ENCODE results near the gene OLFM4. TPM values are rescaled to one million over a fixed set of nuclear protein-coding genes. Genes with fewer than 3 reads are reported as not detected.

OLFM4 gene
- total and polyA plus RNA-seq, 10 of the 15 experiments (the other 5 are each of a cell fraction or from before 2014, with no cell fraction given), result 0.03 to 0.27 (median 0.11) TPM; not detected in 6

DNA sequence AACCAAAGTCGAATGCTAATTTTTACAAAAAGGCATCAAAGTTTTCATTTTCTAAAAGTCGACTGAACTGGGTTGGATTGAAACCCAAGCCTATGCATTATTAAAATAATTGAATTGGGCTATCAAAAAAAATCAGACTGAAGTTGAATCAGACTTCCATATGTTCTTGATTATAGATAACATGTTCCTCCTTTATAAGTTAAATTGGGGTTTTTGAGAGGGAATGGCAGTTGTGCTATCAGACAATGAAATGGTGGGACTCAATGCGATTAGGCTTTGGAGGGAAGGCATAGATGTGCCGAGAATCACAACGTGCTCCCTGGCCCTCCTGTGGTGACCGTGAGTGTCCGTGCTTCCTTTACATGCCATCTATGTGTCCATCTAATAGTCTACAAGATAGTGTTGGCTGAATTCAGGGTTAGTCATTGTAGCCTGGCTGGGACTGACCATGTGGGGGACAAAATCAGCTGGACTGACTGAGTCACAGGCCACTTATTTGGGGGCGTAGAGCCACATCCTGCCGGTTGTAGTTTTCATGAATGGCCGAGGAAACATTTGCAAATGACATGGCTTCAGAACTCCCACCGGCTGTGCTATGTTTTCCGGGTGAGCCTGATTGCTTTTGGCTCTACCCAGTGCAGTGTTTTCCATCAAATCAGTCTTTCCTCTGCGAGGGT lies 37.1 kb upstream of the OLFM4 start:
- H3K27ac ChIP-seq (ENCODE audit: control insufficient read depth, insufficient read depth), result no peak overlapping the region
- in situ Hi-C loops (cut with MboI), result no loop called here
- ChIA-PET RAD21 (ENCODE audit: unreplicated experiment) (no interaction called here), CTCF (no interaction called here), POLR2A (no interaction called here), SMC1A (ENCODE audit: uncharacterized antibody, unreplicated experiment) (no interaction called here)
- intact Hi-C loops (cut with micrococcal nuclease; ENCODE audit: unreplicated experiment), result no loop called here
- no peaks in the 10 kb centered on the region for H3K9me3 ChIP-seq (replicated peaks; ENCODE audit: control insufficient read depth, insufficient read depth, low read length)
- no peaks in the 10 kb centered on the region for H3K79me2 ChIP-seq (ENCODE audit: control insufficient read depth, insufficient read depth, low read length)
- ATAC-seq (no peak), DNase-seq (ENCODE audit: low read depth, low spot score) (no peak), FAIRE-seq (no peak)
- H3K4me1 ChIP-seq (ENCODE audit: control insufficient read depth, insufficient read depth, low read length), result no peaks in the 10 kb centered on the region
- H2AFZ ChIP-seq (ENCODE audit: control insufficient read depth, low read depth, low read length), result no peak overlapping the region
- BruUV-seq (replicated peaks), result no TSS peak
- no peak overlapping the region for H3K4me2 ChIP-seq (ENCODE audit: control insufficient read depth, insufficient read depth)
- no peak overlapping the region for H3K4me3 ChIP-seq
- no peak overlapping the region for H3K9ac ChIP-seq (ENCODE audit: control insufficient read depth, insufficient read depth, low read length)
- 35% methylated on average over 13 of the region's 13 CpGs for WGBS (ENCODE audit: insufficient coverage, insufficient replicate concordance, low lambda C conversion rate, missing lambda C conversion rate)
- H3K36me3 ChIP-seq (ENCODE audit: control insufficient read depth in 2 of 2, insufficient read depth in 2 of 2, low read length in 1 of 2), result no peaks in the 10 kb centered on the region
- peaks cover 0 to 3% of the 10 kb centered on the region in 2 experiments; a peak in 1 of 4 replicates for H3K27me3 ChIP-seq (replicated peaks in 1 of 2; ENCODE audit: control insufficient read depth in 2 of 2, insufficient read depth in 2 of 2, low read length in 1 of 2)
- H4K20me1 ChIP-seq (ENCODE audit: control insufficient read depth, insufficient read depth), result no peaks in the 10 kb centered on the region
- no peak for TF ChIP-seq LARP7 (IDR thresholded peaks at IDR 0.05)
- TF ChIP-seq RB1 (IDR thresholded peaks at IDR 0.05; ENCODE audit: borderline replicate concordance), result no peak
- TF ChIP-seq MYC (IDR thresholded peaks at IDR 0.05; ENCODE audit: insufficient read depth, insufficient read length, insufficient replicate concordance, low read length, severe bottlenecking), result no peak
- no peak for TF ChIP-seq ZBTB4 (CRISPR knock-in tag; IDR thresholded peaks at IDR 0.05)
- TF ChIP-seq CBX3 (IDR thresholded peaks at IDR 0.05; ENCODE audit: borderline replicate concordance, low read depth), result no peak
- no peak for TF ChIP-seq ZNF274 (IDR thresholded peaks at IDR 0.05; ENCODE audit: insufficient read depth, insufficient read length)
- TF ChIP-seq RAD51 (IDR thresholded peaks at IDR 0.05), result no peak
- no peak for TF ChIP-seq ZBTB11 (CRISPR knock-in tag; IDR thresholded peaks at IDR 0.05)
- TF ChIP-seq SMC3 (IDR thresholded peaks at IDR 0.05; ENCODE audit: borderline replicate concordance, low read length), result no peak
- TF ChIP-seq ZZZ3 (IDR thresholded peaks at IDR 0.05; ENCODE audit: control insufficient read depth, insufficient read length, low read depth), result no peak
- TF ChIP-seq KDM1A (IDR thresholded peaks at IDR 0.05; ENCODE audit: borderline replicate concordance), result no peak
- TF ChIP-seq, protein P1, sequence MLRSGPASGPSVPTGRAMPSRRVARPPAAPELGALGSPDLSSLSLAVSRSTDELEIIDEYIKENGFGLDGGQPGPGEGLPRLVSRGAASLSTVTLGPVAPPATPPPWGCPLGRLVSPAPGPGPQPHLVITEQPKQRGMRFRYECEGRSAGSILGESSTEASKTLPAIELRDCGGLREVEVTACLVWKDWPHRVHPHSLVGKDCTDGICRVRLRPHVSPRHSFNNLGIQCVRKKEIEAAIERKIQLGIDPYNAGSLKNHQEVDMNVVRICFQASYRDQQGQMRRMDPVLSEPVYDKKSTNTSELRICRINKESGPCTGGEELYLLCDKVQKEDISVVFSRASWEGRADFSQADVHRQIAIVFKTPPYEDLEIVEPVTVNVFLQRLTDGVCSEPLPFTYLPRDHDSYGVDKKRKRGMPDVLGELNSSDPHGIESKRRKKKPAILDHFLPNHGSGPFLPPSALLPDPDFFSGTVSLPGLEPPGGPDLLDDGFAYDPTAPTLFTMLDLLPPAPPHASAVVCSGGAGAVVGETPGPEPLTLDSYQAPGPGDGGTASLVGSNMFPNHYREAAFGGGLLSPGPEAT (IDR thresholded peaks at IDR 0.05; ENCODE audit: low read depth), result no peak
- TF ChIP-seq HDAC2 (IDR thresholded peaks at IDR 0.05), result no peak
- no peak for TF ChIP-seq WRNIP1 (IDR thresholded peaks at IDR 0.05; ENCODE audit: borderline replicate concordance, low read depth, low read length)
- TF ChIP-seq MXI1 (IDR thresholded peaks at IDR 0.05; ENCODE audit: low read depth, low read length), result no peak
- TF ChIP-seq EP300 (IDR thresholded peaks at IDR 0.05; ENCODE audit: borderline replicate concordance in 1 of 2, control insufficient read depth in 1 of 2, low read depth in 2 of 2, low read length in 2 of 2), result no peak

All from GM12878 (cell line).